Mesenchymal stem cell (in vitro differentiated cells and primary cell): ENCODE data around the gene PTX4.

ENCODE experiments used
- DNase-seq: peaks from one replicate; pipeline ENCODE4 v3.0.0-alpha.2; 2013
- H2AFZ ChIP-seq: one replicate; pipeline ENCODE4 v1.6.1; 2013; ENCODE audit warnings: low read depth, mild to moderate bottlenecking, control low read depth, inconsistent platforms, low read length, moderate library complexity
- H2AK5ac ChIP-seq: 2 replicates; pipeline ENCODE4 v1.6.1; 2013; ENCODE audit warnings: low read length, moderate library complexity, mild to moderate bottlenecking, inconsistent platforms; ENCODE audit not compliant: severe bottlenecking
- H2BK120ac ChIP-seq: one replicate; pipeline ENCODE4 v1.6.1; 2013; ENCODE audit warnings: low read depth, mild to moderate bottlenecking, inconsistent platforms, low read length, moderate library complexity
- H2BK12ac ChIP-seq, 2 experiments: one replicate each; pipeline ENCODE4 v1.6.1; 2013; ENCODE audit warnings: inconsistent platforms in 2 of 2, low read length in 2 of 2, mild to moderate bottlenecking in 2 of 2, moderate library complexity in 2 of 2, control low read depth in 1 of 2
- H2BK15ac ChIP-seq: one replicate; pipeline ENCODE4 v1.6.1; 2013; ENCODE audit warnings: mild to moderate bottlenecking, low read depth, inconsistent platforms; ENCODE audit not compliant: poor library complexity, severe bottlenecking
- H2BK5ac ChIP-seq: 2 replicates; pipeline ENCODE4 v1.6.1; 2013; ENCODE audit warnings: low read depth, mild to moderate bottlenecking, low read length, control low read depth, inconsistent platforms; ENCODE audit not compliant: poor library complexity, severe bottlenecking
- H3K14ac ChIP-seq, 2 experiments: one replicate each; pipeline ENCODE4 v1.6.1; 2013; ENCODE audit warnings: inconsistent platforms in 2 of 2, low read length in 2 of 2, control low read depth in 1 of 2, mild to moderate bottlenecking in 1 of 2, moderate library complexity in 1 of 2
- H3K18ac ChIP-seq, 2 experiments: one replicate each; pipeline ENCODE4 v1.6.1; 2013; ENCODE audit warnings: inconsistent platforms in 2 of 2, low read length in 2 of 2, control low read depth in 1 of 2, low read depth in 1 of 2, mild to moderate bottlenecking in 1 of 2
- H3K23ac ChIP-seq, 2 experiments: one replicate each; pipeline ENCODE4 v1.6.1; 2013; ENCODE audit warnings: inconsistent platforms in 2 of 2, low read length in 2 of 2, mild to moderate bottlenecking in 2 of 2, moderate library complexity in 2 of 2, control low read depth in 1 of 2
- H3K27ac ChIP-seq: 2 replicates; pipeline ENCODE4 v1.5.1; 2013; ENCODE audit warnings: mild to moderate bottlenecking, moderate library complexity, low read length, control low read depth, inconsistent platforms; ENCODE audit not compliant: poor library complexity, severe bottlenecking
- H3K27me3 ChIP-seq, 2 experiments: 2 replicates each; pipeline versions ENCODE4 v1.6.1 to v1.7.0; 2013; ENCODE audit warnings: low read length in 2 of 2, mild to moderate bottlenecking in 2 of 2, moderate library complexity in 2 of 2, control low read depth in 1 of 2, inconsistent platforms in 1 of 2; ENCODE audit not compliant: control insufficient read depth in 1 of 2, insufficient read depth in 1 of 2
- H3K36me3 ChIP-seq, 2 experiments: 2 replicates each; pipeline versions ENCODE4 v1.6.1 to v1.7.0; 2013; ENCODE audit warnings: low read length in 2 of 2, control low read depth in 1 of 2, inconsistent platforms in 1 of 2, low read depth in 1 of 2, mild to moderate bottlenecking in 1 of 2; ENCODE audit not compliant: insufficient read depth in 2 of 2, control insufficient read depth in 1 of 2
- H3K4ac ChIP-seq, 2 experiments: one replicate each; pipeline ENCODE4 v1.6.1; 2013; ENCODE audit warnings: inconsistent platforms in 2 of 2, low read length in 2 of 2, mild to moderate bottlenecking in 2 of 2, moderate library complexity in 2 of 2, control low read depth in 1 of 2, low read depth in 1 of 2
- H3K4me1 ChIP-seq: 2 replicates; pipeline ENCODE4 v1.6.1; 2013; ENCODE audit warnings: low read depth, low read length, control low read depth; ENCODE audit not compliant: control insufficient read depth, insufficient read depth
- H3K4me2 ChIP-seq: 2 replicates; pipeline ENCODE4 v1.6.1; 2013; ENCODE audit warnings: low read length, mild to moderate bottlenecking, inconsistent platforms; ENCODE audit not compliant: poor library complexity, severe bottlenecking
- H3K4me3 ChIP-seq, 2 experiments: 2 replicates each; pipeline versions ENCODE4 v1.5.1 to v1.7.0; 2013; ENCODE audit warnings: low read length in 2 of 2, mild to moderate bottlenecking in 2 of 2, control low read depth in 1 of 2, low read depth in 1 of 2; ENCODE audit not compliant: insufficient read depth in 1 of 2
- H3K79me1 ChIP-seq: replicated peaks from 2 replicates; pipeline ENCODE4 v1.6.1; 2013; ENCODE audit warnings: mild to moderate bottlenecking, control low read depth, low read length, inconsistent platforms; ENCODE audit not compliant: poor library complexity, severe bottlenecking
- H3K9ac ChIP-seq: 2 replicates; pipeline ENCODE4 v1.7.0; 2013; ENCODE audit warnings: mild to moderate bottlenecking, low read length, moderate library complexity
- H3K9me3 ChIP-seq: 2 replicates; pipeline ENCODE4 v1.7.0; 2013; ENCODE audit warnings: mild to moderate bottlenecking, low read length; ENCODE audit not compliant: control insufficient read depth
- H4K8ac ChIP-seq: one replicate; pipeline ENCODE4 v1.6.1; 2013; ENCODE audit warnings: inconsistent platforms, mild to moderate bottlenecking, low read length, moderate library complexity
- H4K91ac ChIP-seq: one replicate; pipeline ENCODE4 v1.6.1; 2013; ENCODE audit warnings: mild to moderate bottlenecking, low read length, inconsistent platforms
- WGBS: methylation state at CpG from one replicate; pipeline ENCODE4 v1.1.7; 2013; ENCODE audit warnings: mixed read lengths; 5-methylcytosine and 5-hydroxymethylcytosine counted together

PTX4 gene

DNA sequence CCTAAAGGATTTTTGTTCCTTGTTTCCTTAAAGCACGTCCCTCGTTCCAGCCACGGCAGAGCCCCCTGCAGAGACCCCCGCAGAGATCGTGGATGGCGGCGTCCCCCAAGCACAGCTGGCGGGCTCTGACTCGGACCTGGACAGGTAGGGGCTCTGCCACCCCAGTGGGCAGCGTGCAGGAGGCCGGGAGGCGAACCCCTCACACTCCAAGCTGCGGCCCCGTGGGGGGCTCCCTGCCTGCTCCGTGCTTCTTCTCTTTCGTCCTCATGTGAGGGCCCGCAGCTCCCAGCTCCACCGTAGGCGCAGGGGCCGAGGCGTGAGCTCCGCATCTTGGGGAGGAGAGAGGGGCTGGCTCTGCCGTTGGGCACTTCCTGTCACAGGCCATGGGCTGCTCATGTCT, 12.9 kb upstream of the PTX4 start:
- Histone ChIP-seq H3K79me1 (peaks cover 36% of the 10 kb centered on the region), H3K23ac (no peak overlapping the region), H2BK15ac (no peak overlapping the region), H2AFZ (no peak overlapping the region), H4K8ac (no peak overlapping the region), H3K4me3 (no peak overlapping the region), H3K4me1 (no peaks in the 10 kb centered on the region), H2BK5ac (no peak overlapping the region), H3K27ac (no peak overlapping the region), H3K9me3 (no peaks in the 10 kb centered on the region), H3K36me3 (peaks cover 61 to 83% of the 10 kb centered on the region in 2 experiments), H3K18ac (no peak overlapping the region), H3K4ac (no peak overlapping the region), H3K9ac (no peak overlapping the region), H3K27me3 (no peaks in the 10 kb centered on the region), H4K91ac (peak overlapping the region; percentile 70), H2BK12ac (no peak overlapping the region), H2AK5ac (no peak overlapping the region), H2BK120ac (no peak overlapping the region), H3K4me2 (no peak overlapping the region), H3K14ac (no peak overlapping the region)
- no peak for DNase-seq
- 97% methylated on average over 23 of the region's 23 CpGs for WGBS

- H2BK15ac ChIP-seq: no peak overlapping the region
- H2BK5ac ChIP-seq: no peak overlapping the region
- H3K18ac ChIP-seq: no peak overlapping the region
- H3K4me2 ChIP-seq: no peak overlapping the region
- H3K14ac ChIP-seq: no peak overlapping the region
- H3K9ac ChIP-seq: no peak overlapping the region
- H2AFZ ChIP-seq: no peak overlapping the region
- H3K27me3 ChIP-seq: no peaks in the 10 kb centered on the region
- no peak overlapping the region for H2AK5ac ChIP-seq
- no peak overlapping the region for H4K8ac ChIP-seq
- H3K36me3 ChIP-seq: peaks cover 68 to 83% of the 10 kb centered on the region in 2 experiments
- 97% methylated on average over 44 of the region's 44 CpGs for WGBS
- H2BK12ac ChIP-seq: no peak overlapping the region
- no peak for DNase-seq
- H3K9me3 ChIP-seq: no peaks in the 10 kb centered on the region
- no peak overlapping the region for H3K27ac ChIP-seq
- no peak overlapping the region for H3K4ac ChIP-seq
- H4K91ac ChIP-seq: no peak overlapping the region
- H3K79me1 ChIP-seq: peaks cover 38% of the 10 kb centered on the region
- H3K23ac ChIP-seq: no peak overlapping the region
- no peak overlapping the region for H3K4me3 ChIP-seq
- no peak overlapping the region for H2BK120ac ChIP-seq
- H3K4me1 ChIP-seq: no peaks in the 10 kb centered on the region
Measured at GRCh38 chr16:1500465-1501150, 11.9 kb upstream of the PTX4 start.

GRCh38 chr16:1499756-1500464, 11.2 kb upstream of the PTX4 start:
- Histone ChIP-seq H3K14ac (no peak overlapping the region), H3K9me3 (no peaks in the 10 kb centered on the region), H2BK15ac (no peak overlapping the region), H3K4ac (no peak overlapping the region), H3K18ac (no peak overlapping the region), H4K8ac (no peak overlapping the region), H4K91ac (no peak overlapping the region), H3K4me3 (no peak overlapping the region), H3K4me1 (no peaks in the 10 kb centered on the region), H2AK5ac (no peak overlapping the region), H3K79me1 (peaks cover 43% of the 10 kb centered on the region), H3K27me3 (no peaks in the 10 kb centered on the region), H2BK5ac (no peak overlapping the region), H2BK12ac (no peak overlapping the region), H3K27ac (no peak overlapping the region), H3K9ac (no peak overlapping the region), H2AFZ (no peak overlapping the region), H2BK120ac (no peak overlapping the region), H3K23ac (no peak overlapping the region), H3K4me2 (no peak overlapping the region), H3K36me3 (peaks cover 75 to 83% of the 10 kb centered on the region in 2 experiments)
- WGBS: 97% methylated on average over 36 of the region's 36 CpGs
- DNase-seq: no peak

GRCh38 chr16:1498899-1499676, 10.3 kb upstream of the PTX4 start:
- Histone ChIP-seq H3K4me3 (no peak overlapping the region), H3K79me1 (peaks cover 46% of the 10 kb centered on the region), H2AK5ac (no peak overlapping the region), H2BK15ac (no peak overlapping the region), H3K23ac (no peak overlapping the region), H2BK12ac (no peak overlapping the region), H2BK120ac (no peak overlapping the region), H2BK5ac (no peak overlapping the region), H4K8ac (no peak overlapping the region), H2AFZ (no peak overlapping the region), H3K9ac (no peak overlapping the region), H3K4ac (no peak overlapping the region), H3K14ac (no peak overlapping the region), H3K4me1 (peaks cover 8% of the 10 kb centered on the region), H3K27ac (no peak overlapping the region), H3K36me3 (peaks cover 75 to 87% of the 10 kb centered on the region in 2 experiments), H3K4me2 (no peak overlapping the region), H3K18ac (no peak overlapping the region), H3K27me3 (no peaks in the 10 kb centered on the region), H4K91ac (no peak overlapping the region), H3K9me3 (no peaks in the 10 kb centered on the region)
- DNase-seq: no peak
- 96% methylated on average over 35 of the region's 35 CpGs for WGBS
